ENCODE measurements around the gene PTPMT1. TPM values are rescaled to one million over a fixed set of nuclear protein-coding genes. Genes with fewer than 3 reads are reported as not detected.

PTPMT1 gene
- total RNA-seq, 4 donors from 2014 or later: 109 to 208 (median 121) TPM

DNA sequence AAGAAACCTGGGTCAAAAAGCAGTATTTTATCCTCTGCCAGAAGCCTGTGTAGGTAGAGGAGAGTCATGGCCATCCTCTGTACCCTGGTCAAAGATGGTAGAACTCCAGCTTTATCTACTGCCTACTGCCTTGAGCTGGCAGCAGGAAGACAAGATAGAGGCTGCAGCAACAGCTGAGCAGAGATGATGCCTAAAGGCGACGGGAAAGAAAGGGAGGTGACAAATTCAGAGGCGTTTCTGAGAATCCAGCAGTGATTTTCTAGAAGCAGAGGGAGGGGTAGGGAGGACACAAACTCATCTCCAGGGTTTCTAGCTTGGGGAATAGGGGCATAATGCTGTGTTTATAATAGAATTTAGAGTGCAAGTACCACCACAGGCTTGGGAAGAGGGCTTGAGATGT is 44.3 kb downstream of the PTPMT1 start:
- TF ChIP-seq, protein P1, sequence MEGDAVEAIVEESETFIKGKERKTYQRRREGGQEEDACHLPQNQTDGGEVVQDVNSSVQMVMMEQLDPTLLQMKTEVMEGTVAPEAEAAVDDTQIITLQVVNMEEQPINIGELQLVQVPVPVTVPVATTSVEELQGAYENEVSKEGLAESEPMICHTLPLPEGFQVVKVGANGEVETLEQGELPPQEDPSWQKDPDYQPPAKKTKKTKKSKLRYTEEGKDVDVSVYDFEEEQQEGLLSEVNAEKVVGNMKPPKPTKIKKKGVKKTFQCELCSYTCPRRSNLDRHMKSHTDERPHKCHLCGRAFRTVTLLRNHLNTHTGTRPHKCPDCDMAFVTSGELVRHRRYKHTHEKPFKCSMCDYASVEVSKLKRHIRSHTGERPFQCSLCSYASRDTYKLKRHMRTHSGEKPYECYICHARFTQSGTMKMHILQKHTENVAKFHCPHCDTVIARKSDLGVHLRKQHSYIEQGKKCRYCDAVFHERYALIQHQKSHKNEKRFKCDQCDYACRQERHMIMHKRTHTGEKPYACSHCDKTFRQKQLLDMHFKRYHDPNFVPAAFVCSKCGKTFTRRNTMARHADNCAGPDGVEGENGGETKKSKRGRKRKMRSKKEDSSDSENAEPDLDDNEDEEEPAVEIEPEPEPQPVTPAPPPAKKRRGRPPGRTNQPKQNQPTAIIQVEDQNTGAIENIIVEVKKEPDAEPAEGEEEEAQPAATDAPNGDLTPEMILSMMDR (IDR thresholded peaks at IDR 0.05; ENCODE audit: low read depth): no peak

DNA sequence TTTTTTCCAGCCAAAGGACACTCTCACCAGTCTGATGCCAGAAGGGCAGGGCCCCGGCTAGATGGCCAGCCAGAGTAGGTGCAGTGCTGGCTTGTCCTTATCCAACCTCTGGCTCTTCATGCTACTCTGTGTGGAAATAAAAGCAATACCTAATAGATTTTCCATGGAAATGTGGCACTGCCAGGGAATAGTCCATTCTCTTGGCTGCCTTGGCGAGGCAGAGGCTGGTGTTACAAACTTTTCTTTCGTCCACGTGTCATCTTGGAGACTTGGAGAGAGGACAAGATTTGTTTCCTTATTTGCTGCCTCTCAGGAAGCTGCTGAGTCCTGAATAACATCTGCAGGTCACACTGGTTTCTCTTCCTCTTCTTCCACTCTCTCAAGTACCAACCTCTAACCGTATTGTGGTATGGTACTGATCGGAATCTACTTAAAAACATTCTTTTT is 46.0 kb downstream of the PTPMT1 start:
- TF ChIP-seq, protein P1 (IDR thresholded peaks at IDR 0.05; ENCODE audit: low read depth): no peak

DNA sequence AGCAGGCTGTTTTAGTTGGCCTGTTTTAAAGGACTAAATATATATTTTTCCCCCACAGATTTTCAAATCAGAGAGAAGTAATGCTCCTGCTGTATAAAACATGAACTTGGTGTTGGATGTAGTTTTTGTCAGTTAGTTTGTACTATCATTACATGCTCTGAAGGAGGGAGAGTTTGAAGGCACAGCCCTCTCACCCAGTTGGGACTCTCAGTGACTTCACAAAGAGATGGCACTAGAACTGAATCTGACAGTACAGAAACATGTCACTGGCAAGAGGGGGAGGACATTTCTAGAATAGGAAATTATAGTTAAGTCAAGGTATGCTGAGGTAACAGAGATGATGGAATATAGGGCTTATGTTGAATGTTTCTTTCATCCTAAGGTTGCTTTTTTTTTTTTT is 49.9 kb downstream of the PTPMT1 start:
- TF ChIP-seq, protein P1 (IDR thresholded peaks at IDR 0.05; ENCODE audit: low read depth): no peak

- TF ChIP-seq, protein P1 (IDR thresholded peaks at IDR 0.05; ENCODE audit: low read depth): no peak
These were observed 51.5 kb downstream of the PTPMT1 start for GRCh38 chr11:47616726-47617416.

- TF ChIP-seq, protein P1 (IDR thresholded peaks at IDR 0.05; ENCODE audit: low read depth): no peak
These were observed 52.0 kb downstream of the PTPMT1 start for GRCh38 chr11:47617417-47617809.

- TF ChIP-seq, protein P1 (IDR thresholded peaks at IDR 0.05; ENCODE audit: low read depth): no peak
These were observed 55.5 kb downstream of the PTPMT1 start for GRCh38 chr11:47620836-47621378.

Small RNAs within 50 kb of the gene (small RNA-seq; reads per million reads assigned to genes)
- gene RN7SL652P (not detected), gene RNU5E-10P (not detected)

Other genes starting within 250 kb of the PTPMT1 start
- under 1 TPM in 1 of 4 donors, not detected in 3; 0.17 TPM for gene MYBPC3, start 212.9 kb upstream of the PTPMT1 start, total RNA-seq
- 10 to 100 TPM; 20.3 to 92.3 (median 32.6) TPM for gene SPI1, start 187.1 kb upstream of the PTPMT1 start, total RNA-seq
- gene SLC39A13, start 157.0 kb upstream of the PTPMT1 start, total RNA-seq: 10 to 100 TPM; 21.2 to 52.6 (median 46.0) TPM
- 100 to 1,000 TPM in 2 of 4 donors, 10 to 100 TPM in 2; 67.3 to 156 (median 102) TPM for gene PSMC3, start 139.2 kb upstream of the PTPMT1 start, total RNA-seq
- gene RAPSN, start 116.5 kb upstream of the PTPMT1 start, total RNA-seq: not detected
- 100 to 1,000 TPM in 3 of 4 donors, 10 to 100 TPM in 1; 93.8 to 153 (median 121) TPM for gene CELF1, start 12.5 kb upstream of the PTPMT1 start, total RNA-seq
- 10 to 100 TPM in 3 of 4 donors, 1 to 10 TPM in 1; 9.6 to 20.3 (median 18.3) TPM for gene KBTBD4, start 13.4 kb downstream of the PTPMT1 start, total RNA-seq
- 10 to 100 TPM; 52.0 to 73.8 (median 53.7) TPM for gene NDUFS3, start 13.5 kb downstream of the PTPMT1 start, total RNA-seq
- gene FAM180B, start 21.1 kb downstream of the PTPMT1 start, total RNA-seq: 1 to 10 TPM in 3 of 4 donors, under 1 TPM in 1; 0.82 to 4.6 (median 1.7) TPM
- gene C1QTNF4, start 28.8 kb downstream of the PTPMT1 start, total RNA-seq: 1 to 10 TPM in 3 of 4 donors, under 1 TPM in 1; 0.82 to 2.6 (median 1.3) TPM
- 10 to 100 TPM; 43.3 to 66.4 (median 44.7) TPM for gene MTCH2, start 77.0 kb downstream of the PTPMT1 start, total RNA-seq
- gene AGBL2, start 149.8 kb downstream of the PTPMT1 start, total RNA-seq: under 1 TPM in 2 of 4 donors, not detected in 2; 0.22 to 0.85 TPM
- 100 to 1,000 TPM; 132 to 214 (median 171) TPM for gene FNBP4, start 201.7 kb downstream of the PTPMT1 start, total RNA-seq